Panc1 (cell line): ENCODE results near the gene APPL1. TPM values are rescaled to one million over a fixed set of nuclear protein-coding genes. Genes with fewer than 3 reads are reported as not detected.
"Not testable (repeated sequence)": the region's sequence is repeated elsewhere in the genome, so short reads cannot be mapped to it uniquely, and the experiment has no call there.

Experiments used
- ATAC-seq: fragments of 200-7000 bp; cut with Tn5 transposase; 2 replicates; pipeline ENCODE4 v1.9.1; 2020; ENCODE audit warnings: mild to moderate bottlenecking, moderate library complexity
- BruUV-seq: library from RNA; stranded (reverse); fragments of 400-500 nt; replicated peaks from 2 replicates; lab custom pipeline; 2021; lab: Mats Ljungman, UMichigan
- CTCF ChIA-PET: fragments of 300-600 bp; sonication (Branson Sonifier 250); formaldehyde crosslinking; loops from one replicate; lab custom pipeline; 2022; ENCODE audit warnings: antibody characterized with exemption; lab: Charles Lee
- POLR2A ChIA-PET: fragments of 300-600 bp; sonication (Branson Sonifier 250); formaldehyde crosslinking; loops from one replicate; lab custom pipeline; 2022; ENCODE audit warnings: antibody characterized with exemption; lab: Charles Lee
- DNase-seq: peaks from one replicate; pipeline ENCODE4 v3.0.0-alpha.2; 2010; ENCODE audit warnings: low read depth, low spot score
- H3K27ac ChIP-seq: 2 replicates; pipeline ENCODE4 v1.5.1; 2011; ENCODE audit warnings: mild to moderate bottlenecking, low read length, inconsistent platforms
- H3K27me3 ChIP-seq: fragments of 200-500 bp; sonication (Bioruptor generic); 2 replicates; pipeline ENCODE4 v1.6.0; 2014; ENCODE audit warnings: low read length, inconsistent platforms; ENCODE audit not compliant: control insufficient read depth, insufficient read depth
- H3K36me3 ChIP-seq: fragments of 200-500 bp; sonication (Bioruptor generic); 2 replicates; pipeline ENCODE4 v1.5.1; 2014; ENCODE audit warnings: inconsistent platforms, mild to moderate bottlenecking, low read length, moderate library complexity; ENCODE audit not compliant: control insufficient read depth, insufficient read depth
- H3K4me1 ChIP-seq: 2 replicates; pipeline ENCODE4 v1.5.1; 2011; ENCODE audit warnings: inconsistent platforms, mild to moderate bottlenecking, low read length, moderate library complexity; ENCODE audit not compliant: control insufficient read depth, insufficient read depth
- H3K4me3 ChIP-seq, 2 experiments: 2 replicates each; pipeline ENCODE4 v1.5.1; 2011 to 2012; ENCODE audit warnings: low read depth in 2 of 2, low read length in 2 of 2, mild to moderate bottlenecking in 2 of 2, inconsistent platforms in 1 of 2, moderate library complexity in 1 of 2
- H3K9me3 ChIP-seq: fragments of 200-500 bp; sonication (Bioruptor generic); 2 replicates; pipeline ENCODE4 v1.5.1; 2014; ENCODE audit warnings: low read depth, mild to moderate bottlenecking, inconsistent platforms, low read length, moderate library complexity; ENCODE audit not compliant: control insufficient read depth, insufficient read depth
- CTCF ChIP-seq: fragments of 450-650 bp; IDR thresholded peaks from 2 replicates; pipeline ENCODE4 v1.5.1; 2017; ENCODE audit warnings: mild to moderate bottlenecking
- POLR2AphosphoS5 ChIP-seq: IDR thresholded peaks from 2 replicates; pipeline ENCODE4 v1.6.1; 2012; ENCODE audit warnings: mild to moderate bottlenecking, low read depth, low read length, moderate library complexity
- SIN3A ChIP-seq: IDR thresholded peaks from 2 replicates; pipeline ENCODE4 v1.6.1; 2012; ENCODE audit warnings: low read depth, mild to moderate bottlenecking, low read length, moderate library complexity, borderline replicate concordance; ENCODE audit not compliant: insufficient read depth
- TCF7L2 ChIP-seq: IDR thresholded peaks from 2 replicates; pipeline ENCODE4 v1.6.1; 2011; ENCODE audit warnings: mild to moderate bottlenecking, low read depth, low read length, inconsistent platforms
- in situ Hi-C: cut with HindIII; loops from 2 replicates; pipeline ENCODE4 v1.10.0; 2016; ENCODE audit warnings: low sequenced_read_pairs, low pct_unique_long_range_greater_than_20kb
- intact Hi-C: fragments of 100-400 bp; cut with micrococcal nuclease; formaldehyde crosslinking; loops from one replicate; pipeline ENCODE4 v1.10.0; 2022; ENCODE audit not compliant: unreplicated experiment
- total RNA-seq: library from RNA; stranded (reverse); gene quantifications from one replicate; pipeline ENCODE4 v1.2.1, GENCODE V29; 2021; ENCODE audit not compliant: unreplicated experiment
- TF ChIP-seq, protein P1 (sequence below), 2 experiments: IDR thresholded peaks; 2 replicates each; pipeline ENCODE4 v1.6.1; 2011 to 2012; ENCODE audit warnings: low read depth in 2 of 2, control low read depth in 1 of 2, low read length in 1 of 2, mild to moderate bottlenecking in 1 of 2, moderate library complexity in 1 of 2; ENCODE audit not compliant: insufficient read depth in 1 of 2

Gene APPL1
- total RNA-seq, 1 experiment from 2014 or later: 36.3 TPM

DNA sequence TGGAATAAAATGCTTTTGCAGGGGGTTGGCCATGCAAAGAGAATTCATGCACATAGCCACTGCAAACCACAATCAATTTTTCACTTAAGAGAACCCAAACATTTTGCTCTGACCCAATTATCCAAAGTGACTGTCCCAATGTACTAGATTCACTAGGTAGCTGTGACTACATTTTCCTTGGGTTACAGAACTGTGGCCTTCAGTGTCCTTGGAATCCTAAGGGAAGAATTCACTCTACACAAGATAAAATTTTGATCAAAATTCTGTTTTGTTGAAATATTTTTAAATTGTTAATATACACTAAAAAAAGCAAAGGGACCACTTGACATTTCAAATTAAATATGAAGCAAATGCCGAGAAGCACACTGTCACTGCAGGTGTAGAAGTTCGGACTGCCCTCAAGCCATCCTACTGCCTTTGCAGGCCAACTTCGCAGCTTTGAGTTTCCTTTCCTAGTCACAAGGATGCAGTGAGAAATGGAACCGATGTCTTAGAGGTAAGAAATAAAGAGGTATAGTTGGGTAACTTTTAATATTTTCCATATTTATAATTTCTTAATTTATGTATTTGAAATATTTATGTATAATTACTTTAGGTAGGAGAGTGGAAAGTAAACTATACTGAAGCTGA is 65.5 kb downstream of the APPL1 start:
- ChIA-PET CTCF (no interaction called here), POLR2A (no interaction called here)
- no peak for DNase-seq
- H3K27ac ChIP-seq: no peak overlapping the region
- in situ Hi-C loops: no loop called here
- no peaks in the 10 kb centered on the region for H3K27me3 ChIP-seq
- TF ChIP-seq SIN3A (no peak), POLR2AphosphoS5 (no peak), CTCF (no peak), TCF7L2 (no peak)
- TF ChIP-seq, protein P1, sequence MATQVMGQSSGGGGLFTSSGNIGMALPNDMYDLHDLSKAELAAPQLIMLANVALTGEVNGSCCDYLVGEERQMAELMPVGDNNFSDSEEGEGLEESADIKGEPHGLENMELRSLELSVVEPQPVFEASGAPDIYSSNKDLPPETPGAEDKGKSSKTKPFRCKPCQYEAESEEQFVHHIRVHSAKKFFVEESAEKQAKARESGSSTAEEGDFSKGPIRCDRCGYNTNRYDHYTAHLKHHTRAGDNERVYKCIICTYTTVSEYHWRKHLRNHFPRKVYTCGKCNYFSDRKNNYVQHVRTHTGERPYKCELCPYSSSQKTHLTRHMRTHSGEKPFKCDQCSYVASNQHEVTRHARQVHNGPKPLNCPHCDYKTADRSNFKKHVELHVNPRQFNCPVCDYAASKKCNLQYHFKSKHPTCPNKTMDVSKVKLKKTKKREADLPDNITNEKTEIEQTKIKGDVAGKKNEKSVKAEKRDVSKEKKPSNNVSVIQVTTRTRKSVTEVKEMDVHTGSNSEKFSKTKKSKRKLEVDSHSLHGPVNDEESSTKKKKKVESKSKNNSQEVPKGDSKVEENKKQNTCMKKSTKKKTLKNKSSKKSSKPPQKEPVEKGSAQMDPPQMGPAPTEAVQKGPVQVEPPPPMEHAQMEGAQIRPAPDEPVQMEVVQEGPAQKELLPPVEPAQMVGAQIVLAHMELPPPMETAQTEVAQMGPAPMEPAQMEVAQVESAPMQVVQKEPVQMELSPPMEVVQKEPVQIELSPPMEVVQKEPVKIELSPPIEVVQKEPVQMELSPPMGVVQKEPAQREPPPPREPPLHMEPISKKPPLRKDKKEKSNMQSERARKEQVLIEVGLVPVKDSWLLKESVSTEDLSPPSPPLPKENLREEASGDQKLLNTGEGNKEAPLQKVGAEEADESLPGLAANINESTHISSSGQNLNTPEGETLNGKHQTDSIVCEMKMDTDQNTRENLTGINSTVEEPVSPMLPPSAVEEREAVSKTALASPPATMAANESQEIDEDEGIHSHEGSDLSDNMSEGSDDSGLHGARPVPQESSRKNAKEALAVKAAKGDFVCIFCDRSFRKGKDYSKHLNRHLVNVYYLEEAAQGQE (IDR thresholded peaks at IDR 0.05; ENCODE audit: insufficient read depth in 1 of 2, low read depth in 2 of 2, low read length in 1 of 2): no peak
- H3K9me3 ChIP-seq: no peaks in the 10 kb centered on the region
- intact Hi-C loops: no loop called here
- no peak for ATAC-seq
- H3K4me1 ChIP-seq: no peaks in the 10 kb centered on the region
- no peak overlapping the region for H3K4me3 ChIP-seq
- BruUV-seq: no TSS peak
- H3K36me3 ChIP-seq: no peaks in the 10 kb centered on the region

- ATAC-seq (0 out of 2 replicates have a peak, but pooled peaks have one; percentile 51), DNase-seq (peak; percentile 22)
- no TSS peak for BruUV-seq
- no peak overlapping the region for H3K27ac ChIP-seq
- in situ Hi-C loops: no loop called here
- no peaks in the 10 kb centered on the region for H3K36me3 ChIP-seq
- no peaks in the 10 kb centered on the region for H3K4me1 ChIP-seq
- CTCF ChIA-PET: no interaction called here
- TF ChIP-seq, protein P1 (IDR thresholded peaks at IDR 0.05; ENCODE audit: insufficient read depth in 1 of 2, low read depth in 2 of 2, low read length in 1 of 2): no peak
- TF ChIP-seq POLR2AphosphoS5: no peak
- TF ChIP-seq SIN3A: no peak
- TF ChIP-seq TCF7L2: no peak
- TF ChIP-seq CTCF: no peak
- H3K4me3 ChIP-seq: no peak overlapping the region
- intact Hi-C loops: no loop called here
- POLR2A ChIA-PET: no interaction called here
- H3K9me3 ChIP-seq: no peaks in the 10 kb centered on the region
- H3K27me3 ChIP-seq: no peaks in the 10 kb centered on the region
Measured at GRCh38 chr3:57298041-57298440, 70.5 kb downstream of the APPL1 start.

GRCh38 chr3:57303520-57303919 is 76.0 kb downstream of the APPL1 start:
- H3K9me3 ChIP-seq, H3K4me3 ChIP-seq, H3K36me3 ChIP-seq, H3K4me1 ChIP-seq, H3K27ac ChIP-seq, BruUV-seq, intact Hi-C loops, in situ Hi-C loops, H3K27me3 ChIP-seq, POLR2A ChIA-PET, DNase-seq, CTCF ChIA-PET: not testable (repeated sequence)
- ATAC-seq: peak; percentile 53; the same call in 1 of the 2 replicates
